Body of pancreas (tissue), 4 donors: Measurements from ENCODE around the gene CENPH. TPM values are rescaled to one million over a fixed set of nuclear protein-coding genes. Genes with fewer than 3 reads are reported as not detected.
"Not testable (repeated sequence)": the region's sequence is repeated elsewhere in the genome, so short reads cannot be mapped to it uniquely, and the experiment has no call there.

Source experiments
- ATAC-seq: fragments of 150-250 bp; one replicate; pipeline ENCODE4 v1.9.1; 2016
- DNase-seq, 4 donors: peaks; one replicate each; pipeline ENCODE4 v3.0.0-alpha.2; 2019
- H3K27ac ChIP-seq, 4 donors: fragments of 200-600 bp; sonication (generic); 1 replicate in 3 of 4; 2 replicates in 1 of 4; pipeline versions ENCODE4 v1.5.1 to v1.6.1; 2016 to 2019; ENCODE audit warnings: mild to moderate bottlenecking in 1 of 4, mixed read lengths in 1 of 4, moderate library complexity in 1 of 4
- H3K27me3 ChIP-seq, 2 donors: fragments of 200-600 bp; sonication (generic); one replicate each; pipeline ENCODE4 v1.6.0; 2016; ENCODE audit warnings: mild to moderate bottlenecking in 1 of 2
- H3K36me3 ChIP-seq, 2 donors: fragments of 200-600 bp; sonication (generic); replicated peaks in 1 of 2; 2 replicates each; pipeline ENCODE4 v1.5.1; 2016; ENCODE audit warnings: low read depth in 2 of 2; ENCODE audit not compliant: insufficient read depth in 1 of 2
- H3K4me1 ChIP-seq: fragments of 200-600 bp; sonication (generic); one replicate; pipeline ENCODE4 v1.6.0; 2016
- H3K4me3 ChIP-seq, 2 donors: fragments of 200-600 bp; sonication (generic); 1 replicate in 1 of 2; 2 replicates in 1 of 2; pipeline ENCODE4 v1.5.1; 2016 to 2019
- H3K9me3 ChIP-seq, 3 donors: fragments of 200-600 bp; sonication (generic); 1 replicate in 2 of 3; 2 replicates in 1 of 3; pipeline ENCODE4 v1.5.1; 2016
- POLR2A ChIP-seq, 3 donors: fragments of 450-650 bp; IDR thresholded peaks; one replicate each; pipeline ENCODE4 v1.6.1; 2016; ENCODE audit warnings: antibody characterized with exemption in 3 of 3, mild to moderate bottlenecking in 2 of 3
- WGBS, 2 donors: methylation state at CpG; one replicate each; pipeline ENCODE4 v1.1.5; 2017; 5-methylcytosine and 5-hydroxymethylcytosine counted together
- intact Hi-C: fragments of 100-400 bp; cut with DNase I; formaldehyde crosslinking; loops from one replicate; pipeline ENCODE4 v1.15.1; 2023
- total RNA-seq, 2 donors: library from RNA; depleted of rRNA; stranded (reverse); fragments of >200 nt; gene quantifications; one replicate each; pipeline ENCODE4 v1.1.0, GENCODE V29; 2016
- TF ChIP-seq, protein P1 (sequence below), 7 experiments: fragments of 450-650 bp in 4 of 7; fragments of 200-600 bp in 3 of 7; sonication (generic) in 3 of 7; IDR thresholded peaks; one replicate each; pipeline ENCODE4 v1.5.1; 2016 to 2019; ENCODE audit warnings: antibody characterized with exemption in 7 of 7

CENPH gene, protein sequence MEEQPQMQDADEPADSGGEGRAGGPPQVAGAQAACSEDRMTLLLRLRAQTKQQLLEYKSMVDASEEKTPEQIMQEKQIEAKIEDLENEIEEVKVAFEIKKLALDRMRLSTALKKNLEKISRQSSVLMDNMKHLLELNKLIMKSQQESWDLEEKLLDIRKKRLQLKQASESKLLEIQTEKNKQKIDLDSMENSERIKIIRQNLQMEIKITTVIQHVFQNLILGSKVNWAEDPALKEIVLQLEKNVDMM
- 1 to 10 TPM in 1 of 2 donors, under 1 TPM in 1; 0.33 to 2.6 TPM for total RNA-seq

DNA sequence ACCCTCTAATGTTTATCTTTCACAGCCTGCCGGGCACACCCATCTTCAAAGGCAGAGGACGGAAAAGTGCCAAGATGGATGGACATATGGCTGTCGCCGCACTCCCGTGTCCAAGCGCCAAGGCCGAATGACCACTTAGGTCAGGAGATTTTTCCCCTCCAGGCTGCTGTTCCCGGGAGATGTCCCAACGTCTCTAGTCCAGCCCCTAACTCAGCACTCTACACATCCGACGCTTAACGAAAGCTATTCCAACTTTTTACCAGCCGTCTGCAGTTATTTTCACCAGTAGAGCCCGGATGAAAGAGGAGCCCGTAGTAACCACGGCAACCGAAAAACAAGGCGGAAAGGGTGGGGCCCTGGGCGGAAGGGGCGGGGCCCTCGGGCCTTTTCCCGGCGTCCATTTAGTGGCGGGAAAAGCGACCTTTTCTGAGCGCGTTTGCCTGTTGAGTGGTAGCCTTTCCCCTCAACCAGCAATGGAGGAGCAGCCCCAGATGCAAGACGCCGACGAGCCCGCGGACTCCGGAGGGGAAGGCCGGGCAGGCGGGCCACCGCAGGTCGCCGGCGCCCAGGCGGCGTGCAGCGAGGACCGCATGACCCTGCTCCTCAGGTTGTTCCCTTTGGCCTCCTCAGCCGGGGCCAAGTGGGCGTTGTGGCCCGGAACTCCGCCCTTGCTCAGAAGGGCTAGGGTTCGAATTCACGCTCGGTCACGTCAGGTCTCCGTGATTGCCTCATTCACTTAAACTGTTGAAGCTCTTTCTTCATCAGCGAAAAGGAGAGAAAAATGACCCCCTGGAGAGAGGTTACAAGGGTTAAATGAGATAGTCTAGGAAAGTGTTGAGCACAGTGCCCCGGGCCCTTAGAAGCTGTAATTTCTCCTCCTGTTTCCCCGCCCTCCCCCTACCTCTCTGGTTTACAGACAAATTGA, at the start of gene CENPH:
TSS of gene CENPH (plus strand) at position 422 of the 925 bp plus-strand sequence. CDS start at position 474, 52 bp downstream.
- H3K4me3 ChIP-seq: peak within 1 kb of the TSS; percentile 66 to 77
- peak; percentile 89 to 94 (median 94) for DNase-seq
- H3K36me3 ChIP-seq: no peaks in the 10 kb centered on the region
- no peaks in the 10 kb centered on the region for H3K9me3 ChIP-seq
- intact Hi-C loops: no loop called here
- WGBS, 2 donors: 0 to 1% methylated on average over 29 to 55 of the region's 55 CpGs
- H3K27me3 ChIP-seq: no peaks in the 10 kb centered on the region
- ATAC-seq: peak; percentile 99
- H3K4me1 ChIP-seq: peaks cover 17% of the 10 kb centered on the region
- TF ChIP-seq, protein P1, sequence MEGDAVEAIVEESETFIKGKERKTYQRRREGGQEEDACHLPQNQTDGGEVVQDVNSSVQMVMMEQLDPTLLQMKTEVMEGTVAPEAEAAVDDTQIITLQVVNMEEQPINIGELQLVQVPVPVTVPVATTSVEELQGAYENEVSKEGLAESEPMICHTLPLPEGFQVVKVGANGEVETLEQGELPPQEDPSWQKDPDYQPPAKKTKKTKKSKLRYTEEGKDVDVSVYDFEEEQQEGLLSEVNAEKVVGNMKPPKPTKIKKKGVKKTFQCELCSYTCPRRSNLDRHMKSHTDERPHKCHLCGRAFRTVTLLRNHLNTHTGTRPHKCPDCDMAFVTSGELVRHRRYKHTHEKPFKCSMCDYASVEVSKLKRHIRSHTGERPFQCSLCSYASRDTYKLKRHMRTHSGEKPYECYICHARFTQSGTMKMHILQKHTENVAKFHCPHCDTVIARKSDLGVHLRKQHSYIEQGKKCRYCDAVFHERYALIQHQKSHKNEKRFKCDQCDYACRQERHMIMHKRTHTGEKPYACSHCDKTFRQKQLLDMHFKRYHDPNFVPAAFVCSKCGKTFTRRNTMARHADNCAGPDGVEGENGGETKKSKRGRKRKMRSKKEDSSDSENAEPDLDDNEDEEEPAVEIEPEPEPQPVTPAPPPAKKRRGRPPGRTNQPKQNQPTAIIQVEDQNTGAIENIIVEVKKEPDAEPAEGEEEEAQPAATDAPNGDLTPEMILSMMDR (IDR thresholded peaks at IDR 0.05): no peak
- peak in 2 of 3 donors; percentile 34 to 59 for TF ChIP-seq POLR2A (IDR thresholded peaks at IDR 0.05)
- peak within 1 kb of the TSS; percentile 30 to 83 (median 73) for H3K27ac ChIP-seq

DNA sequence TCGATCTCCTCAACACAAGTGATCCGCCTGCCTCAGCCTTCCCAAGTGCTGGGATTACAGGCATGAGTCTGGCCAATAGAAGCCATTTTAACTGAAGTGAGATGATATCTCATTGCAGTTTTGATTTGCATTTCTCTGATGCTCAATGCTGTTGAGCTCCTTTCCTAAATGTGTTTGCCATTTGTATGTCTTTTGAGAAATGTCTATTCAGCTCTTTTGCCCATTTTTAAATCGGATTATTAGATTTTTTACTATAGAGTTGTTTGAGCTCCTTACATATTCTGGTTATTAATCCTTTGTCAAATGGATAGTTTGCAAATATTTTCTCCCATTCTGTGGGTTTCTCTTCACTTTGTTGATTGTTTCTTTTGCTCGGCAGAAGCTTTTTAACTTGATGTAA, 49.1 kb upstream of the CENPH start:
- H3K4me1 ChIP-seq, H3K4me3 ChIP-seq, H3K9me3 ChIP-seq, DNase-seq, ATAC-seq, H3K27me3 ChIP-seq, H3K27ac ChIP-seq, intact Hi-C loops, H3K36me3 ChIP-seq: not testable (repeated sequence)
- 88 to 89% methylated on average over 4 of the region's 4 CpGs for WGBS, 2 donors

DNA sequence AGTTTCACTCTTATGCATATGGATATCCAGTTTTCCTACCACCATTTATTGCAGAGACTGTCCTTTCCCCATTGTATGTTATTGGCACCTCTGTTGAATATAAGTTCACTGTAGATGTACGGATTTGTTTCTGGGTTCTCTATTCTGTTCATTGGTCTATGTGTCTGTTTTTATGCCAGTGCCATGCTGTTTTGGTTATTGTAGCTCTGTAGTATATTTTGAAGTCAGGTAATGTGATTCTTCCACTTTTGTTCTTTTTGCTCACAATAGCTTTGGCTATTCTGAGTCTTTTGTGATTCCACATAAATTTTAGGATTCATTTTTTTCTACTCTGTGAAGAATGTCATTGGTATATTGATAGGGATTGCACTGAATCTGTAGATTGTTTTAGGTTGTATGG, 48.6 kb upstream of the CENPH start:
- Histone ChIP-seq H3K27me3 (no peaks in the 10 kb centered on the region), H3K27ac (no peak overlapping the region), H3K9me3 (no peaks in the 10 kb centered on the region), H3K36me3 (no peaks in the 10 kb centered on the region), H3K4me1 (no peaks in the 10 kb centered on the region), H3K4me3 (no peak overlapping the region)
- WGBS, 2 donors: 54 to 63% methylated on average over 1 of the region's 1 CpG
- ATAC-seq (no peak), DNase-seq (no peak)
- intact Hi-C loops: no loop called here
- TF ChIP-seq, protein P1 (IDR thresholded peaks at IDR 0.05): no peak
- TF ChIP-seq POLR2A (IDR thresholded peaks at IDR 0.05): no peak

DNA sequence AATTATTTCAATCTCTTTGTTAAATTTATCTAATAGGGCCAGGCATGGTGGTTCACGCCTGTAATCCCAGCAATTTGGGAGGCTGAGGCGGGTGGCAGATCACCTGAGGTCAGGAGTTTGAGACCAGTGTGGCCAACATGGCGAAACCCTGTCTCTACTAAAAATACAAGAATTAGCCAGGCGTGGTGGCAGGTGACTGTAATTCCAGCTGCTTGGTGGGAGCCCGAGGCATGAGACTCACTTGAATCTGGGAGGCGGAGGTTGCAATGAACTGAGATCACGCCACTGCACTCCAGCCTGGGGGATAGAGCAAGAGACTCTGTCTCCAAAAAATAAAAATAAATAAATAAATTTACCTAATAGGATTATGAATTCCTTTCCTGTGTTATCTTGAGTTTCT, 40.8 kb upstream of the CENPH start:
- WGBS, 2 donors: 95 to 98% methylated on average over 7 of the region's 7 CpGs
- H3K4me1 ChIP-seq, H3K27me3 ChIP-seq, ATAC-seq, DNase-seq, H3K4me3 ChIP-seq, intact Hi-C loops, H3K36me3 ChIP-seq, H3K27ac ChIP-seq, H3K9me3 ChIP-seq: not testable (repeated sequence)

DNA sequence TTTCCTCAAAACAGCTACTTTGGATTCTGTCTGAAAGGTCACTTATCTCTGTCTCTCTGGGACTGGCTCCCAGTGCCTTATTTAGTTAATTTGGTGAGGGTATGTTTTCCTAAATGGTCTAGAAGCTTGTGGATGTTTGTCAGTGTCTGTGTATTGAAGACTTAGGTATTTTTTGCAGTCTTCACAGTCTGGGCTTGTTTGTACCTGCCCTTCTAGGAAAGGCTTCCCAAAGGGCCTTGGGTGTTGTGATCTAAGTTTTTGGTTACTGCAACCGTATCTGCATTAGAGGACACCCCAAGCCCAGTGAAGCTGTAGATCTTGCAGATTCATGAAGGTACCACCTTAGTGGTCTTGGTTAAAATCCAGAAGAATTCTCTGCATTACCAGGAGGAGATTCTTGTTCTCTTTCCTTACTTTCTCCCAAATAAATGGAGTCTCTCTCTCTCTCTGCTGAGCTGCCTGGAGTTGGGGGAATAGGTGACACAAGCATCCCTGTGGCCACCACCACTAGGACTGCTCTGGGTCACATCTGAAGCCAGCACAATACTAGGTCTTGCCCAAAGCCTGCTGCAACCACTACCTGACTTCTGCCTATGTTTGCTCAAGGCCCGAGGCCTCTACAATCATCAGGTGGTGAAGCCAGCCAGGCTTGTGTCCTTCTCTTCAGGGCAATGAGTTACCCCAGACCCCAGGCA, 40.3 kb upstream of the CENPH start:
- intact Hi-C loops: no loop called here
- Histone ChIP-seq H3K27me3 (no peaks in the 10 kb centered on the region), H3K4me3 (no peak overlapping the region), H3K9me3 (no peaks in the 10 kb centered on the region), H3K36me3 (no peaks in the 10 kb centered on the region), H3K27ac (no peak overlapping the region), H3K4me1 (no peaks in the 10 kb centered on the region)
- no peak for ATAC-seq
- TF ChIP-seq, protein P1 (IDR thresholded peaks at IDR 0.05): no peak
- TF ChIP-seq POLR2A (IDR thresholded peaks at IDR 0.05): no peak
- 70 to 85% methylated on average over 2 of the region's 2 CpGs for WGBS, 2 donors
- no peak for DNase-seq
